WTC11 (cell line): ENCODE data around the gene PSMG2. TPM values are rescaled to one million over a fixed set of nuclear protein-coding genes. Genes with fewer than 3 reads are reported as not detected.
A peak's percentile ranks its signal among the peaks of the same experiment; 100 is the strongest.

Experiments
- ATAC-seq: fragments of 200-7000 bp; cut with Tn5 transposase; 2 replicates; pipeline ENCODE4 v1.10.0; 2021; ENCODE audit warnings: mild to moderate bottlenecking, moderate library complexity
- CTCF ChIA-PET: fragments of 300-600 bp; sonication (Branson Sonifier 250); formaldehyde crosslinking; loops from one replicate; lab custom pipeline; 2021; ENCODE audit warnings: antibody characterized with exemption; lab: Charles Lee
- POLR2A ChIA-PET: fragments of 350-600 bp; sonication (Branson Sonifier 250); formaldehyde crosslinking; loops from one replicate; lab custom pipeline; 2021; ENCODE audit warnings: antibody characterized with exemption; lab: Charles Lee
- DNase-seq: peaks from one replicate; pipeline ENCODE4 v3.0.0; 2021; ENCODE audit warnings: low spot score
- H3K27ac Mint-ChIP-seq: 2 replicates; pipeline ENCODE4 v1.8.0; 2021; ENCODE audit warnings: mixed read lengths
- H3K27me3 Mint-ChIP-seq: 2 replicates; pipeline ENCODE4 v1.8.0; 2021; ENCODE audit warnings: low read depth, mild to moderate bottlenecking, moderate library complexity, mixed read lengths
- H3K36me3 Mint-ChIP-seq: 2 replicates; pipeline ENCODE4 v1.8.0; 2021; ENCODE audit warnings: mixed read lengths
- H3K4me1 Mint-ChIP-seq: 2 replicates; pipeline ENCODE4 v1.8.0; 2022; ENCODE audit warnings: mixed read lengths
- H3K4me3 Mint-ChIP-seq: 2 replicates; pipeline ENCODE4 v1.8.0; 2021; ENCODE audit warnings: mild to moderate bottlenecking, moderate library complexity, mixed read lengths
- H3K9me3 Mint-ChIP-seq: 2 replicates; pipeline ENCODE4 v1.8.0; 2021; ENCODE audit warnings: mixed read lengths
- ATF1 ChIP-seq: sonication (generic); formaldehyde crosslinking; IDR thresholded peaks from 2 replicates; pipeline ENCODE4 v1.8.1; 2023; ENCODE audit warnings: mild to moderate bottlenecking, moderate library complexity, missing genetic modification reagents
- JAZF1 ChIP-seq: fragments of 250-450 bp; sonication (Bioruptor Pico); IDR thresholded peaks from 2 replicates; pipeline ENCODE4 v1.9.0; 2021; ENCODE audit warnings: moderate library complexity, mild to moderate bottlenecking, inconsistent platforms
- NR1H2 ChIP-seq: sonication (generic); formaldehyde crosslinking; IDR thresholded peaks from 2 replicates; pipeline ENCODE4 v1.9.0; 2021; ENCODE audit warnings: mild to moderate bottlenecking, moderate library complexity, missing genetic modification reagents
- SP1 ChIP-seq: sonication (generic); formaldehyde crosslinking; conservative IDR thresholded peaks from 2 replicates; pipeline ENCODE4 v1.8.1; 2022; ENCODE audit warnings: missing genetic modification reagents
- TEAD1 ChIP-seq: sonication (generic); formaldehyde crosslinking; IDR thresholded peaks from 2 replicates; pipeline ENCODE4 v1.8.0; 2022; ENCODE audit warnings: mild to moderate bottlenecking, missing genetic modification reagents
- TP53 ChIP-seq: sonication (generic); formaldehyde crosslinking; IDR thresholded peaks from 2 replicates; pipeline ENCODE4 v1.8.1; 2023; ENCODE audit warnings: mild to moderate bottlenecking, missing genetic modification reagents
- ZBTB21 ChIP-seq: sonication (generic); formaldehyde crosslinking; IDR thresholded peaks from 2 replicates; pipeline ENCODE4 v1.8.1; 2023; ENCODE audit warnings: mild to moderate bottlenecking, missing genetic modification reagents, borderline replicate concordance
- ZNF121 ChIP-seq: sonication (generic); formaldehyde crosslinking; IDR thresholded peaks from 2 replicates; pipeline ENCODE4 v1.8.0; 2023; ENCODE audit warnings: missing genetic modification reagents
- ZNF138 ChIP-seq: sonication (generic); formaldehyde crosslinking; conservative IDR thresholded peaks from 2 replicates; pipeline ENCODE4 v1.8.1; 2022; ENCODE audit warnings: mild to moderate bottlenecking, moderate library complexity, missing genetic modification reagents
- ZNF232 ChIP-seq: sonication (generic); formaldehyde crosslinking; IDR thresholded peaks from 2 replicates; pipeline ENCODE4 v1.8.0; 2022; ENCODE audit warnings: mild to moderate bottlenecking, missing genetic modification reagents
- ZNF423 ChIP-seq: fragments of 250-450 bp; sonication (Bioruptor Pico); IDR thresholded peaks from 2 replicates; pipeline ENCODE4 v2.1.2; 2022; ENCODE audit warnings: mild to moderate bottlenecking, moderate library complexity
- total RNA-seq: library from RNA; stranded (reverse); gene quantifications from 3 replicates; pipeline ENCODE4 v1.2.3, GENCODE V29; 2021
- TF ChIP-seq, protein P1 (sequence below): fragments of 250-450 bp; sonication (Bioruptor Pico); IDR thresholded peaks from 2 replicates; pipeline ENCODE4 v1.9.0; 2021; ENCODE audit warnings: mild to moderate bottlenecking
- TF ChIP-seq, protein P2 (sequence below): fragments of 250-450 bp; sonication (Bioruptor Pico); conservative IDR thresholded peaks from 2 replicates; pipeline ENCODE4 v1.9.0; 2021; ENCODE audit warnings: mild to moderate bottlenecking
- TF ChIP-seq, protein P3 (sequence below): sonication (generic); formaldehyde crosslinking; IDR thresholded peaks from 2 replicates; pipeline ENCODE4 v1.8.1; 2023; ENCODE audit warnings: mild to moderate bottlenecking, missing genetic modification reagents, borderline replicate concordance
- TF ChIP-seq, protein P4 (sequence below): fragments of 250-450 bp; sonication (Bioruptor Pico); IDR thresholded peaks from 2 replicates; pipeline ENCODE4 v1.9.0; 2021; ENCODE audit warnings: mild to moderate bottlenecking, borderline replicate concordance
- TF ChIP-seq, protein P5 (sequence below): fragments of 250-450 bp; sonication (Bioruptor Pico); IDR thresholded peaks from 2 replicates; pipeline ENCODE4 v1.8.0; 2021; ENCODE audit warnings: mild to moderate bottlenecking
- TF ChIP-seq, protein P6 (sequence below): sonication (generic); formaldehyde crosslinking; IDR thresholded peaks from 2 replicates; pipeline ENCODE4 v1.8.1; 2022; ENCODE audit warnings: mild to moderate bottlenecking, missing genetic modification reagents, moderate library complexity, borderline replicate concordance

PSMG2 gene
- total RNA-seq, 1 experiment from 2014 or later, result 78.9 TPM

DNA sequence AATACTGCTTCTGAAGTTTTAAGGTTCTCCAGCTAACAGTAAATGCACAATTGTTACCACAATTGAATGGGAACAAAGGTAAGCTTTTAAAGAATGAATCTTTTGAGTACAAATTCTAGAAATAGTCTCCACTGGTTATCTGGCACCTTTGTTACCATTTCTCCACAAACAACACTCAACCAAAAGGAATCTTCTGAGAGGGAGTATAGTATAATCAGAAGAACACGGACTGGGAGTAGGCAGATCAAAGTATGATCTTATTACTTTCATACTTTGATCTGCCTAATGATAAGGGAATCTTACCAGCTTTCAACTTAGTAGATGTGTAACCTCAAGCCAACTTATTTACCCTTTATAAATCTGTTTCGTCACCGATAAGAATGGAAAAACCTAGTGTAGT lies 1.7 kb upstream of the PSMG2 start (continued):
- TF ChIP-seq, protein P1, sequence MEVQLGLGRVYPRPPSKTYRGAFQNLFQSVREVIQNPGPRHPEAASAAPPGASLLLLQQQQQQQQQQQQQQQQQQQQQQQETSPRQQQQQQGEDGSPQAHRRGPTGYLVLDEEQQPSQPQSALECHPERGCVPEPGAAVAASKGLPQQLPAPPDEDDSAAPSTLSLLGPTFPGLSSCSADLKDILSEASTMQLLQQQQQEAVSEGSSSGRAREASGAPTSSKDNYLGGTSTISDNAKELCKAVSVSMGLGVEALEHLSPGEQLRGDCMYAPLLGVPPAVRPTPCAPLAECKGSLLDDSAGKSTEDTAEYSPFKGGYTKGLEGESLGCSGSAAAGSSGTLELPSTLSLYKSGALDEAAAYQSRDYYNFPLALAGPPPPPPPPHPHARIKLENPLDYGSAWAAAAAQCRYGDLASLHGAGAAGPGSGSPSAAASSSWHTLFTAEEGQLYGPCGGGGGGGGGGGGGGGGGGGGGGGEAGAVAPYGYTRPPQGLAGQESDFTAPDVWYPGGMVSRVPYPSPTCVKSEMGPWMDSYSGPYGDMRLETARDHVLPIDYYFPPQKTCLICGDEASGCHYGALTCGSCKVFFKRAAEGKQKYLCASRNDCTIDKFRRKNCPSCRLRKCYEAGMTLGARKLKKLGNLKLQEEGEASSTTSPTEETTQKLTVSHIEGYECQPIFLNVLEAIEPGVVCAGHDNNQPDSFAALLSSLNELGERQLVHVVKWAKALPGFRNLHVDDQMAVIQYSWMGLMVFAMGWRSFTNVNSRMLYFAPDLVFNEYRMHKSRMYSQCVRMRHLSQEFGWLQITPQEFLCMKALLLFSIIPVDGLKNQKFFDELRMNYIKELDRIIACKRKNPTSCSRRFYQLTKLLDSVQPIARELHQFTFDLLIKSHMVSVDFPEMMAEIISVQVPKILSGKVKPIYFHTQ (CRISPR knock-in tag), result no peak
- no peak for TF ChIP-seq ZNF121 (CRISPR knock-in tag)
- TF ChIP-seq ATF1 (CRISPR knock-in tag), result no peak
- TF ChIP-seq, all 79 proteins: peak for 0

DNA sequence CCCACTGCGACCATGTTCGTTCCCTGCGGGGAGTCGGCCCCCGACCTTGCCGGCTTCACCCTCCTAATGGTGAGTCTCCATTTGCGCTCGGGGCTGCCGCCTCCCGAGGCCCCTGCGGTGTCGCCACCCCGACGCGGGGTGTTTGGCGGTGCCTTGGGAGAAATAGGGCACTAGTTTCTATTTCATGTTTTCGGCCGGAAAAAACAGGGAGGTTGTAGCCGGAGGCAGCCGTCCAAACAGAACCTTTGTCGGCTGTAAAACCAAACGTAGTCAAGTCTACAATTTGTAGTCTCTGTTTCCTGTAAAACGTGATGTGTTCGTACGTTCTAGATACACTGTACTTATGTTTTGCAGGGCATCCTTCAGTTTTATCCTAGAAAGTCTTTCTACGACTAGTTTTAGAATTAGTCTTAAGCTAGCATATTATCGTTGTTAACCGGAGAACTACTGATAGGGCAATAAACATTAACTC lies 290 bp downstream of the PSMG2 start:
- ATAC-seq (no peak), DNase-seq (no peak)
- Mint-ChIP-seq H3K9me3 (no peaks in the 10 kb centered on the region), H3K27me3 (no peaks in the 10 kb centered on the region), H3K4me3 (peak overlapping the region; percentile 100), H3K4me1 (peaks cover 28% of the 10 kb centered on the region), H3K27ac (peak overlapping the region; percentile 98), H3K36me3 (peaks cover 30% of the 10 kb centered on the region)
- TF ChIP-seq TP53 (CRISPR knock-in tag), result no peak
- 0 out of 2 replicates have a peak, but pooled peaks have one; percentile 6 for TF ChIP-seq SP1 (CRISPR knock-in tag)
- TF ChIP-seq TEAD1, result 0 out of 2 replicates have a peak, but pooled peaks have one; percentile 8
- TF ChIP-seq ZNF423 (CRISPR knock-in tag), result peak; percentile 74; the same call in 1 of the 2 replicates
- TF ChIP-seq, protein P2, sequence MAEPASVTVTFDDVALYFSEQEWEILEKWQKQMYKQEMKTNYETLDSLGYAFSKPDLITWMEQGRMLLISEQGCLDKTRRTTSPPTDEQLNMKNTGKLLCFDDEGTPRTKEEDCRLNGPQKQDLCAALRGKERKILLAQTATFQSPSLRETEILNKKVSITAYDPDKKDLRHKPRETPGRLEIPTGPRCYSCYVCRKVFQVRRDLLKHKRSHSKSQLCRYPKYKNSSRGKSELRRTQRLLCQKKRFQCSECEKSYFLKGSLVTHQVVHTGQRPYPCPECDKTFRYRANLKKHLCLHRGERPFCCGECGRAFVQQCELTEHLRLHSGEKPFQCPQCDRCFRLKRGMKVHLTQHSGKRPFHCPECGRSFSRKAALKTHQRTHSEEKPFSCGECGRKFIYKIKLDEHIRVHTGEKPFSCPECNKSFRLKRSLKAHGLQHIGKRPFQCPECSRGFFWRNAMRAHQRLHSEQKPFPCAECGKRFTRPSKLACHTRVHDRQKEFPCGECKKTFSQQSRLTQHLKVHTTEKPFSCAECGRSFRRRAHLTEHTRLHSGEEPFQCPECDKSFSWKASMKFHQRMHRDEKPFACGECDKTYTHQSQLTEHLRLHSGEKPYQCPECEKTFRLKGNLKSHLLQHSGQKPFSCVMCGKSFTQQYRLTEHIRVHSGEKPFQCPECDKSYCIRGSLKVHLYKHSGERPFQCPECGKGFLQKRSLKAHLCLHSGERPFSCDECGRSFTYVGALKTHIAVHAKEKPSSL, result no peak
- 0 out of 2 replicates have a peak, but pooled peaks have one; percentile 18 for TF ChIP-seq ZNF232 (CRISPR knock-in tag)
- POLR2A ChIA-PET, result interaction anchor here (0.6 to 1.4 kb wide), 5 partner anchors 35 to 326 kb away, joined by 3 to 6 read pairs (median 4); partner anchors contain the start of genes AFG3L2 and CEP192
- CTCF ChIA-PET, result interaction anchor here (1.0 to 1.6 kb wide), 3 partner anchors 24 to 226 kb away, joined by 3 to 4 read pairs (median 3); no protein-coding TSS in a partner anchor

DNA sequence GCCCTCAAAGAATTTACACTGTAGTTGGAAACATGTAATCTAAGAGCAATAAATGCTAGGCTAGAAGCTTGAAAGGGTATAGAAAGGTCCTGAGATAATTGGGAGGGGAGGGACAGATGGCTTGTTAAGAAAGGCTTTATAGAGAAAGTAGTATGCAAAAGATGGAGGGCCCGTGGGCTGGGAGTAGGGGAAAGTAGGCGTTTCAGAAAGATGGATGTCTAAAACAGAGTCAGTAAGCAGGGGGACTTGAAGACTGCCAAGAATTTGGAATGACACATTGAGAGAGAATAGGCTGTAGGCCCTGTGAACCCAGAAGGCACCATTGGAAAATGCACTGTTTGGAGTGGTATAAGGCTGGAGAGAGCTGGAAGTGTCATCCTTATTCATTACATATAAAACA lies 822 bp downstream of the PSMG2 start:
- POLR2A ChIA-PET, result interaction anchor here (1.2 kb wide), 1 partner anchor 327 kb away, joined by 4 read pairs; the partner anchor contains the start of gene AFG3L2
- ATAC-seq, result no peak
- H3K27me3 Mint-ChIP-seq, result no peaks in the 10 kb centered on the region
- TF ChIP-seq ZBTB21 (CRISPR knock-in tag), result no peak
- TF ChIP-seq, protein P3, sequence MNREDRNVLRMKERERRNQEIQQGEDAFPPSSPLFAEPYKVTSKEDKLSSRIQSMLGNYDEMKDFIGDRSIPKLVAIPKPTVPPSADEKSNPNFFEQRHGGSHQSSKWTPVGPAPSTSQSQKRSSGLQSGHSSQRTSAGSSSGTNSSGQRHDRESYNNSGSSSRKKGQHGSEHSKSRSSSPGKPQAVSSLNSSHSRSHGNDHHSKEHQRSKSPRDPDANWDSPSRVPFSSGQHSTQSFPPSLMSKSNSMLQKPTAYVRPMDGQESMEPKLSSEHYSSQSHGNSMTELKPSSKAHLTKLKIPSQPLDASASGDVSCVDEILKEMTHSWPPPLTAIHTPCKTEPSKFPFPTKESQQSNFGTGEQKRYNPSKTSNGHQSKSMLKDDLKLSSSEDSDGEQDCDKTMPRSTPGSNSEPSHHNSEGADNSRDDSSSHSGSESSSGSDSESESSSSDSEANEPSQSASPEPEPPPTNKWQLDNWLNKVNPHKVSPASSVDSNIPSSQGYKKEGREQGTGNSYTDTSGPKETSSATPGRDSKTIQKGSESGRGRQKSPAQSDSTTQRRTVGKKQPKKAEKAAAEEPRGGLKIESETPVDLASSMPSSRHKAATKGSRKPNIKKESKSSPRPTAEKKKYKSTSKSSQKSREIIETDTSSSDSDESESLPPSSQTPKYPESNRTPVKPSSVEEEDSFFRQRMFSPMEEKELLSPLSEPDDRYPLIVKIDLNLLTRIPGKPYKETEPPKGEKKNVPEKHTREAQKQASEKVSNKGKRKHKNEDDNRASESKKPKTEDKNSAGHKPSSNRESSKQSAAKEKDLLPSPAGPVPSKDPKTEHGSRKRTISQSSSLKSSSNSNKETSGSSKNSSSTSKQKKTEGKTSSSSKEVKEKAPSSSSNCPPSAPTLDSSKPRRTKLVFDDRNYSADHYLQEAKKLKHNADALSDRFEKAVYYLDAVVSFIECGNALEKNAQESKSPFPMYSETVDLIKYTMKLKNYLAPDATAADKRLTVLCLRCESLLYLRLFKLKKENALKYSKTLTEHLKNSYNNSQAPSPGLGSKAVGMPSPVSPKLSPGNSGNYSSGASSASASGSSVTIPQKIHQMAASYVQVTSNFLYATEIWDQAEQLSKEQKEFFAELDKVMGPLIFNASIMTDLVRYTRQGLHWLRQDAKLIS (CRISPR knock-in tag), result no peak
- TF ChIP-seq, protein P4, sequence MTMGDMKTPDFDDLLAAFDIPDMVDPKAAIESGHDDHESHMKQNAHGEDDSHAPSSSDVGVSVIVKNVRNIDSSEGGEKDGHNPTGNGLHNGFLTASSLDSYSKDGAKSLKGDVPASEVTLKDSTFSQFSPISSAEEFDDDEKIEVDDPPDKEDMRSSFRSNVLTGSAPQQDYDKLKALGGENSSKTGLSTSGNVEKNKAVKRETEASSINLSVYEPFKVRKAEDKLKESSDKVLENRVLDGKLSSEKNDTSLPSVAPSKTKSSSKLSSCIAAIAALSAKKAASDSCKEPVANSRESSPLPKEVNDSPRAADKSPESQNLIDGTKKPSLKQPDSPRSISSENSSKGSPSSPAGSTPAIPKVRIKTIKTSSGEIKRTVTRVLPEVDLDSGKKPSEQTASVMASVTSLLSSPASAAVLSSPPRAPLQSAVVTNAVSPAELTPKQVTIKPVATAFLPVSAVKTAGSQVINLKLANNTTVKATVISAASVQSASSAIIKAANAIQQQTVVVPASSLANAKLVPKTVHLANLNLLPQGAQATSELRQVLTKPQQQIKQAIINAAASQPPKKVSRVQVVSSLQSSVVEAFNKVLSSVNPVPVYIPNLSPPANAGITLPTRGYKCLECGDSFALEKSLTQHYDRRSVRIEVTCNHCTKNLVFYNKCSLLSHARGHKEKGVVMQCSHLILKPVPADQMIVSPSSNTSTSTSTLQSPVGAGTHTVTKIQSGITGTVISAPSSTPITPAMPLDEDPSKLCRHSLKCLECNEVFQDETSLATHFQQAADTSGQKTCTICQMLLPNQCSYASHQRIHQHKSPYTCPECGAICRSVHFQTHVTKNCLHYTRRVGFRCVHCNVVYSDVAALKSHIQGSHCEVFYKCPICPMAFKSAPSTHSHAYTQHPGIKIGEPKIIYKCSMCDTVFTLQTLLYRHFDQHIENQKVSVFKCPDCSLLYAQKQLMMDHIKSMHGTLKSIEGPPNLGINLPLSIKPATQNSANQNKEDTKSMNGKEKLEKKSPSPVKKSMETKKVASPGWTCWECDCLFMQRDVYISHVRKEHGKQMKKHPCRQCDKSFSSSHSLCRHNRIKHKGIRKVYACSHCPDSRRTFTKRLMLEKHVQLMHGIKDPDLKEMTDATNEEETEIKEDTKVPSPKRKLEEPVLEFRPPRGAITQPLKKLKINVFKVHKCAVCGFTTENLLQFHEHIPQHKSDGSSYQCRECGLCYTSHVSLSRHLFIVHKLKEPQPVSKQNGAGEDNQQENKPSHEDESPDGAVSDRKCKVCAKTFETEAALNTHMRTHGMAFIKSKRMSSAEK, result no peak
- TF ChIP-seq TEAD1, result no peak
- TF ChIP-seq ZNF138 (CRISPR knock-in tag), result no peak
- no peak for TF ChIP-seq NR1H2
- TF ChIP-seq, protein P5, sequence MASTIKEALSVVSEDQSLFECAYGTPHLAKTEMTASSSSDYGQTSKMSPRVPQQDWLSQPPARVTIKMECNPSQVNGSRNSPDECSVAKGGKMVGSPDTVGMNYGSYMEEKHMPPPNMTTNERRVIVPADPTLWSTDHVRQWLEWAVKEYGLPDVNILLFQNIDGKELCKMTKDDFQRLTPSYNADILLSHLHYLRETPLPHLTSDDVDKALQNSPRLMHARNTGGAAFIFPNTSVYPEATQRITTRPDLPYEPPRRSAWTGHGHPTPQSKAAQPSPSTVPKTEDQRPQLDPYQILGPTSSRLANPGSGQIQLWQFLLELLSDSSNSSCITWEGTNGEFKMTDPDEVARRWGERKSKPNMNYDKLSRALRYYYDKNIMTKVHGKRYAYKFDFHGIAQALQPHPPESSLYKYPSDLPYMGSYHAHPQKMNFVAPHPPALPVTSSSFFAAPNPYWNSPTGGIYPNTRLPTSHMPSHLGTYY (CRISPR knock-in tag), result no peak
- TF ChIP-seq JAZF1 (CRISPR knock-in tag), result no peak
- TF ChIP-seq, protein P6, sequence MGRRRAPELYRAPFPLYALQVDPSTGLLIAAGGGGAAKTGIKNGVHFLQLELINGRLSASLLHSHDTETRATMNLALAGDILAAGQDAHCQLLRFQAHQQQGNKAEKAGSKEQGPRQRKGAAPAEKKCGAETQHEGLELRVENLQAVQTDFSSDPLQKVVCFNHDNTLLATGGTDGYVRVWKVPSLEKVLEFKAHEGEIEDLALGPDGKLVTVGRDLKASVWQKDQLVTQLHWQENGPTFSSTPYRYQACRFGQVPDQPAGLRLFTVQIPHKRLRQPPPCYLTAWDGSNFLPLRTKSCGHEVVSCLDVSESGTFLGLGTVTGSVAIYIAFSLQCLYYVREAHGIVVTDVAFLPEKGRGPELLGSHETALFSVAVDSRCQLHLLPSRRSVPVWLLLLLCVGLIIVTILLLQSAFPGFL (CRISPR knock-in tag), result no peak

More for the DNA sequence above, 822 bp downstream of the PSMG2 start:
- Mint-ChIP-seq H3K4me3 (peak overlapping the region; percentile 100), H3K36me3 (peaks cover 28% of the 10 kb centered on the region), H3K9me3 (no peaks in the 10 kb centered on the region), H3K27ac (peak overlapping the region; percentile 98), H3K4me1 (peaks cover 28% of the 10 kb centered on the region)
- CTCF ChIA-PET, result interaction anchor here (1.0 kb wide), 1 partner anchor 23 kb away, joined by 3 read pairs; no protein-coding TSS in a partner anchor
- DNase-seq, result no peak
